GM08714 (cell line): ENCODE results near the gene SLC23A1.

Experiments
- H3K4me3 ChIP-seq: fragments of 200-500 bp; sonication (Bioruptor generic); 2 replicates; pipeline ENCODE4 v1.5.1; 2014; ENCODE audit warnings: mild to moderate bottlenecking, low read length, inconsistent platforms
- ZNF274 ChIP-seq: IDR thresholded peaks from 2 replicates; pipeline ENCODE4 v1.6.1; 2012; ENCODE audit warnings: mild to moderate bottlenecking, low read depth, low read length

The SLC23A1 gene

GRCh38 chr5:139383275-139383992 lies at the start of gene SLC23A1:
SLC23A1 (minus strand) TSS chr5:139383297; CDS start chr5:139383253, 44 bp downstream.
- TF ChIP-seq ZNF274 = no peak
- no peak within 1 kb of the TSS for H3K4me3 ChIP-seq

DNA sequence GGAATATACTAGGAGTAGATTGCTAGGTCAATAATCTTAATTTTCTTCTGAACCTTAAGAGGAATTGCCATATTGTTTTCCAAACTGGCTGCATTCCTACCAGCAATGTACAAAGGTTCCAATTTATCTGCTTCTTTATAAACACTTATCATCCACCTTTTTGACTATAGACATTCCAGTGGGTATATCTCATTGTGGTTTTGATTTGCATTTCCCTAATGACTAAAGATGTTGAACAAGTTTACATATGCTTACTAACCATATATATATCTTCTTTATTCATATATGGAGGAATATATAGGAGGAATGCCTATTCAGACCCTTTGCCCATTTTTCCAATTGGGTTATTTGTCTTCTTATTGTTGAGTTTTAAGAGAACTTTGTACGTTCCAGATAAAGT lies 48.6 kb upstream of the SLC23A1 start:
- no peak for TF ChIP-seq ZNF274
- no peak overlapping the region for H3K4me3 ChIP-seq

GRCh38 chr5:139430015-139430414 lies 46.9 kb upstream of the SLC23A1 start:
- H3K4me3 ChIP-seq = no peak overlapping the region
- no peak for TF ChIP-seq ZNF274

GRCh38 chr5:139426203-139426885 lies 43.2 kb upstream of the SLC23A1 start:
- no peak for TF ChIP-seq ZNF274

DNA sequence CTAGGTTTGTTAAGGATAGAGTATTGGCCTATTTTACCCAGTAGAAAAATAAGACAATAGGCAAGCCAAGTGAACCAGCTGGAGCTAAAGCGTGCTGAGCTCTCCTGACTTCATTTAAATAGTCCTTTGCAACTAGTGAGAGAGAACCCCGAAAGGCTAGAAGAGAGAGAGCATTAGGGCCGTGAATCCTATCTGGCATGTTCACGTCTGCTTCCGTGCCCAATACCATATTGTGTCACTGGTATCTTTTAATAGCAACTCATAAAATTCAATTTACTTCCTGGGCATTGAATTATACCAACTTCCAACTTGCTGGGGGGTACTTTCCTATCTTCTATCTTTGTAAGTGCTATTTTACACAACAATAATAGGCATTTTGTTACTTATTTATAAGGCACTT lies 42.4 kb upstream of the SLC23A1 start:
- no peak for TF ChIP-seq ZNF274

More at GRCh38 chr5:139426203-139426885, 43.2 kb upstream of the SLC23A1 start:
- H3K4me3 ChIP-seq = no peak overlapping the region

GRCh38 chr5:139422307-139422893 lies 39.3 kb upstream of the SLC23A1 start:
- H3K4me3 ChIP-seq = no peak overlapping the region
- TF ChIP-seq ZNF274 = no peak

More for the DNA sequence above, 42.4 kb upstream of the SLC23A1 start:
- no peak overlapping the region for H3K4me3 ChIP-seq

DNA sequence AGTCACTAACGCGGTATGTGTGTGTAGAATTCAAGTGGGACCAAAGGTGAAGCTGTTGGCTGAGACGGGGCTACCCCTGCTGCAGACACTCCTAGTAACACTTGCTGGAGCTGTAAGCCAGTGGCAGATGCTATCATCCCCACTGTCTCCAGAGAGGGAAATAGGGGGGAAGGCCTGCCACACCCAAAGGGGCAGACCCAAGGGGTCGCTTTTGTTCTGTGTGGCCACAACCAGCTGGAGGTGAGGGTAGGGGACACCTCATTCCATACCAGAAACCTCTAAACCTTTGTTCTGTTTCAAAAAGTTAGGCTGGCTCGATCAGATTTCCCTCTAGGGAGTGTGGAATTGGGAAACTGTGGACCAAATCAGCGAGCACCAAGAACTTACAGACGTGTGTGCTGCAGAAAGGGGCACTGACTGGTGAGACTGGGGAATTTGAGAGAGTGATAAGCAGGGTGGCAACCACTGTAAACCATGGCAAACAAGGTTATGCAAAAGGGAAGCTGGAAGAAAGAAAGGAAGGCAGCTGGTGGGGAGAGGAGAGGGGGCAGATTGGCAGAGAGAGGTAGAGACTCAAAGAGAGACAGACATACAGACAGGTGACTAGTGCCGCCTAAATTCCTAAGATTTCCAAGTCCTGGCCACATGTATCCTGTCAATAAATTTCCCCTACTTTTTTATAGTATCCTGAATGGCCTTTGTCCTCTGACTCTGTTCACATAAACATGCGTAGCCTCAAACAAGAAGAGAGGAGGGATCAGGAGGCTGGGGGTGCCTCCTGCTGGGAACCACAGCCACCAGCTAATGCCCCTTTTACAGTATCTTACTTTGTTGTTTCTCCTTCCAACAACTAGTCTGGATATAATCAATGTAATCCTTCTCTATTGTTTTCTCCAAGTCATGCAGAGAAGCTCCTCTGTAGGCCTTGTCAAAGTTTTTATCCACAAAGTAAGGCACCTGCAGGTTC lies 36.4 kb upstream of the SLC23A1 start:
- H3K4me3 ChIP-seq = no peak overlapping the region
- TF ChIP-seq ZNF274 = no peak

GRCh38 chr5:139418793-139419192 lies 35.7 kb upstream of the SLC23A1 start:
- no peak overlapping the region for H3K4me3 ChIP-seq
- no peak for TF ChIP-seq ZNF274

DNA sequence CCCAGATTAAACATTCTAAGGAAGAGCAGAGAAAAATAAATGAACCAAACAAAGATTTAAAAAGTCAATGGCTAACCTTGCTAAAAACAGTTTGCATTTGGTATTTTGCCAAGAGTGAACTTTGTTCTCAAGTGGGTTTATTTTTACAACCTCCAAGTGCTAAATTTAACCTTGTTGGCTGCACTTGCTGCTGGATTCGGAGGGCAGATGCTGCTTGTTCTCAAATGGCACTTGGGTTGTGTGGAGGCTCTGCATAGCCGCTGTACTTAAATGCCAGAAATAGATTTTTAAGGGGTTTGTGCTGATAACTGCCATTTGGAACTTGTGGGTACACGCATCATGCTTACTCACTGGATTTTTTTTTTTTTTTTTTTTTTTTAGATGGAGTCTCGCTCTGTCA lies 34.1 kb upstream of the SLC23A1 start:
- TF ChIP-seq ZNF274 = no peak
- no peak overlapping the region for H3K4me3 ChIP-seq

- no peak overlapping the region for H3K4me3 ChIP-seq
- TF ChIP-seq ZNF274 = no peak
These were observed 33.6 kb upstream of the SLC23A1 start for GRCh38 chr5:139416651-139417050.

DNA sequence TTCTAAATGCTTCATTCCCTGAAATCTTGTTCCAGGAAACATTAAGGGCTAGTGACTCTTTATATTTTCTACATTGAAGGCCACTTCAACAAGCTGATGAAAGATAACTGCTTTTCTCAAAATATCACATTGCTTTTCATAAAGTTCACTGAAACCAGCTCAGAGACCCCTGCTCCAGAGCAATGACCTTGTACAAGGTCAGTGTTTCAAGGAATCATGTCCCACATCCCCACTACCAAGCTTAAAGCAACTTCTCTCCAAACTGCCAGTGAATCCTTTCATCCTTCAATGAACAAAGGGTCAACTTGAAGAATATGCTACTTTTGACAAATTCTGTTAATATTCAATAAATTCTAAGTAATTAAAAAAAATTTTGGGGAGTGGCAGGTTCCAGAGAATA lies 32.8 kb upstream of the SLC23A1 start:
- no peak overlapping the region for H3K4me3 ChIP-seq
- TF ChIP-seq ZNF274 = no peak

- TF ChIP-seq ZNF274 = no peak
- H3K4me3 ChIP-seq = no peak overlapping the region
These were observed 32.2 kb upstream of the SLC23A1 start for GRCh38 chr5:139415221-139415861.

DNA sequence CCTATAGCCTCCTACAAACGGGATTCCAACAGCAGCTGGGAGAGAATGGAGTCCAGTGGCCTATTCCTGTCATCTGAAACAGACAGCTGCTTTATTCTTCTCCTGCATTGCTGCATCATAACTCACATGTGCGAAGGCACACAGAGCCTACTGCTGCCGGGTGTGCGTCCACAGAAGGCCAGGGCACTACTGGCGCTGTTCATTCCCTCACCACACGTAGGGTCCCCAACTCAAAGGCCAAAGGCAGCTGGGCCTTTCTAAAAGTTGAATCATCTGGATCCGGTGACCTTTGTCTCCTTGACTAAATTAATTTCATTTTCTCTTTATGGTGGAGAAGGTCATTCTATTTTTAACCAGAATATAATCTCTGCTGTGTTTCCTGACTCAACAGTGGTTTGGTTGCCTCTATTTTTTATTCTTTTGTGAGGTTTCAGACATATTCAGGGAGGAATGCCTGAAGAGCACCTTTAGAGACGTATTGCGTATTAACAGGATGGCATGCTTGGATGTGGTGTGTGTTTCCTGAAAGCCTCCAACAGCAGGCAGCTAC lies 31.6 kb upstream of the SLC23A1 start:
- no peak for TF ChIP-seq ZNF274
- H3K4me3 ChIP-seq = no peak overlapping the region
